ENCODE data around the gene UGT8.
"Not testable (repeated sequence)": the region's sequence is repeated elsewhere in the genome, so short reads cannot be mapped to it uniquely, and the experiment has no call there.

The UGT8 gene

DNA sequence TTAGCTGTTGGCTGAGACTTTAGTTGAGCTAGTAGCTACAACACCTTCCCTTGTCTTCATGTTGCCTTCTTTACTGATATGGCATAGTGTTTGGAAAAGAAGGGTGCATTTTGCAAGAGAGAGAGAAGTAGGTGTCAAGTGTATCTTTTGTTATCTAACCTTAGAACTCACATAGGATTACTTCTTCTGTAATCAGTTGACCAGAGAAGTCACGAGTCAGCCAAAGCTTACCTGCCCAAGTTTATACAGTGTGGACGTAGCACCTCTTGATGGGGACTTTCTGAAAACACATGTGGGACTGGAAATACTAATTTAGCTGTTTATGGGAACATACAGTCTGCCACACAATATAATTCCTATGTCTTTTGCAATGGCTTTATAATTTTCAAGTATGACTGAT, 56.0 kb downstream of the UGT8 start:
- TF ChIP-seq Cebpa-rat (IDR thresholded peaks at IDR 0.05), result no peak
- H3K36me3 ChIP-seq, result no peaks in the 10 kb centered on the region
- no peaks in the 10 kb centered on the region for H3K27me3 ChIP-seq
- H3K9ac ChIP-seq, result no peak overlapping the region
- no peak overlapping the region for H3K4me2 ChIP-seq
- H3K9me3 ChIP-seq, result no peaks in the 10 kb centered on the region
- H4K20me1 ChIP-seq, result no peaks in the 10 kb centered on the region
- H3K27ac ChIP-seq, result no peak overlapping the region
- no peaks in the 10 kb centered on the region for H3K4me1 ChIP-seq
- H3K4me3 ChIP-seq, result no peak overlapping the region

DNA sequence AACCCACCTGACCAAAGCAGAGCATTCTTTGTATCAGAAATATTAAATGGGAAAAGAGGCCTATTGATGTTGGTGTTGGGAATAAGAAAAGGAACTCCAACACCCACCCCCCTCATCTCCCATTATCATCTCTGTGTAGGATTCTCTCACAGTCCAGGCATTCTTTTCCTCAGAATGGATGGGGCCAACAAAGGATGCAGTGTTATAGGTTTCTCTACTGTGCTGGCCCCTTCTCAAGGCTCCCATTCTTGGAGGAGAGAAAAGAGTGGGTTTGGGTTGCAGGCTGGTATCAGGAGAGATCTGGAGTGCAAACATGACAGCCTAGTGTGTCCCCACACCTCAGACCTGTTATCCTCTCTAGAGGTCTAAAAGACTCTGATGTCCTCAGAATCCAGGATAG, 59.6 kb downstream of the UGT8 start:
- no peaks in the 10 kb centered on the region for H3K27me3 ChIP-seq
- no peaks in the 10 kb centered on the region for H3K9me3 ChIP-seq
- no peak overlapping the region for H3K9ac ChIP-seq
- TF ChIP-seq Cebpa-rat (IDR thresholded peaks at IDR 0.05), result no peak
- no peak overlapping the region for H3K4me3 ChIP-seq
- no peaks in the 10 kb centered on the region for H4K20me1 ChIP-seq
- no peaks in the 10 kb centered on the region for H3K36me3 ChIP-seq
- no peak overlapping the region for H3K4me2 ChIP-seq
- H3K27ac ChIP-seq, result no peak overlapping the region
- no peaks in the 10 kb centered on the region for H3K4me1 ChIP-seq

- Histone ChIP-seq H3K4me2 (no peak overlapping the region), H3K4me1 (no peaks in the 10 kb centered on the region), H3K9ac (no peak overlapping the region), H4K20me1 (no peaks in the 10 kb centered on the region), H3K27me3 (no peaks in the 10 kb centered on the region), H3K36me3 (no peaks in the 10 kb centered on the region), H3K27ac (no peak overlapping the region), H3K9me3 (no peaks in the 10 kb centered on the region), H3K4me3 (no peak overlapping the region)
- no peak for TF ChIP-seq Cebpa-rat (IDR thresholded peaks at IDR 0.05)
These were observed 60.2 kb downstream of the UGT8 start for GRCh38 chr4:114658776-114659175.

DNA sequence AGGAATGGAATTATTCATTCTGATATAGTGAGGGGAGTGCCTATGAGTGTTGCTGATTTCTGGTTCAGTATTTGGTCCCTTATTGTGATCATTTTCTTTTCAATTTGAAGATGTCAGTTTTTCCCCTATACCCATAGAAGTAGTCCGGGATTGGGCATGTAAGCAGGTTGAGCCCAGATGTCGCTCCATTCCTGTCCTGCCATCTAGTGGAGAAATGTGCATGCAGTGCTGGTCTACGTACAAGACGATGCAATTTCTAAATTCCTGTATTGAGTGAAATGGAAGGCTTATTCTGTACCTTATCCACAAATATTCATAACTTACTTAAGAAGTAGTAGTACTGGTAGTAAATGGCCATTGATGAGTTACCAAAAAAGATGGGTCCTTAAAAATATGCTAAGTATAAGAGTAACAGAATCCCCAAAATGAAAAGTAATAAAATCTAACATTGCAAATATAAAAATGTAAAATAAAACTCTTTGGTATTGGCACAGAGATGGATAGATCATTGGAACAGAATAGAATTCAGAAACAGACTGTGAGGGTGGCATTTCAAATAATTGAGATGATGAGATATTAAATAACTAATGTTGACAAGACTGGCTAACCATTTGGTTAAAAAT, 60.9 kb downstream of the UGT8 start:
- H3K36me3 ChIP-seq, result peaks cover 6% of the 10 kb centered on the region; the same call in 1 of the 2 replicates
- H3K27ac ChIP-seq, result no peak overlapping the region
- no peaks in the 10 kb centered on the region for H4K20me1 ChIP-seq
- no peak overlapping the region for H3K4me3 ChIP-seq
- H3K4me1 ChIP-seq, result no peaks in the 10 kb centered on the region
- no peak overlapping the region for H3K4me2 ChIP-seq
- H3K9ac ChIP-seq, result no peak overlapping the region
- H3K27me3 ChIP-seq, result no peaks in the 10 kb centered on the region
- no peaks in the 10 kb centered on the region for H3K9me3 ChIP-seq
- no peak for TF ChIP-seq Cebpa-rat (IDR thresholded peaks at IDR 0.05)

GRCh38 chr4:114663083-114663482, 64.5 kb downstream of the UGT8 start:
- Histone ChIP-seq H3K9ac (no peak overlapping the region), H3K36me3 (peaks cover 23% of the 10 kb centered on the region), H3K9me3 (no peaks in the 10 kb centered on the region), H3K4me1 (peaks cover 3% of the 10 kb centered on the region; the same call in 1 of the 2 replicates), H3K4me2 (no peak overlapping the region), H3K27ac (no peak overlapping the region), H3K27me3 (no peaks in the 10 kb centered on the region), H3K4me3 (no peak overlapping the region), H4K20me1 (no peaks in the 10 kb centered on the region)
- TF ChIP-seq Cebpa-rat (IDR thresholded peaks at IDR 0.05), result no peak

- Histone ChIP-seq H4K20me1 (no peaks in the 10 kb centered on the region), H3K4me1 (peaks cover 37% of the 10 kb centered on the region), H3K4me2 (peak overlapping the region; percentile 50; the same call in 1 of the 2 replicates), H3K4me3 (no peak overlapping the region), H3K9me3 (peaks cover 8% of the 10 kb centered on the region), H3K9ac (no peak overlapping the region), H3K27ac (no peak overlapping the region), H3K36me3 (peaks cover 40% of the 10 kb centered on the region), H3K27me3 (no peaks in the 10 kb centered on the region)
- TF ChIP-seq Cebpa-rat (IDR thresholded peaks at IDR 0.05), result no peak
These were observed 70.0 kb downstream of the UGT8 start for GRCh38 chr4:114668577-114668976.

DNA sequence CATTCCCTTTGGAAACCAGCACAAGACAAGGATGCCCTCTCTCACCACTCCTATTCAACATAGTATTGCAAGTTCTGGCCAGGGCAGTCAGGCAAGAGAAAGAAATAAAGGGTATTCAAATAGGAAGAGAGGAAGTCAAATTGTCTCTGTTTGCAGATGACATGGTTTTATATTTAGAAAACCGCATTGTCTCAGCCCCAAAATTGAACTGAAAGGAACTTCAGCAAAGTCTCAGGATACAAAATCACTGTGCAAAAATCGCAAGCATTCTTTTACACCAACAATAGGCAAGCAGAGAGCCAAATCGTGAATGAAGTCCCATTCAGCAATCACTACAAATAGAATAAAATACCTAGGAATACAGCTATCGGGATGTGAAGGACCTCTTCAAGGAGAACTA, 72.1 kb downstream of the UGT8 start:
- not testable (repeated sequence) for H3K9ac ChIP-seq, H3K27me3 ChIP-seq, H3K4me3 ChIP-seq, H3K9me3 ChIP-seq, H4K20me1 ChIP-seq, H3K27ac ChIP-seq
- Histone ChIP-seq H3K36me3 (peaks cover 28% of the 10 kb centered on the region; the same call in 1 of the 2 replicates), H3K4me1 (peaks cover 37% of the 10 kb centered on the region), H3K4me2 (peak overlapping the region; percentile 50)

- H3K4me2 ChIP-seq, result no peak overlapping the region
- H3K4me3 ChIP-seq, result no peak overlapping the region
These were observed 74.7 kb downstream of the UGT8 start for GRCh38 chr4:114673306-114673705.

GRCh38 chr4:114674080-114674479, 75.5 kb downstream of the UGT8 start:
- Histone ChIP-seq H3K4me3 (no peak overlapping the region), H3K4me2 (no peak overlapping the region), H3K27me3 (no peaks in the 10 kb centered on the region), H3K9ac (no peak overlapping the region), H3K36me3 (0 out of 2 replicates have a peak, but pooled peaks cover 16% of the 10 kb centered on the region), H3K9me3 (peaks cover 8% of the 10 kb centered on the region), H3K4me1 (peaks cover 24% of the 10 kb centered on the region), H4K20me1 (no peaks in the 10 kb centered on the region), H3K27ac (no peak overlapping the region)
- TF ChIP-seq Cebpa-rat (IDR thresholded peaks at IDR 0.05), result no peak

More at GRCh38 chr4:114673306-114673705, 74.7 kb downstream of the UGT8 start:
- Histone ChIP-seq H4K20me1 (no peaks in the 10 kb centered on the region), H3K9ac (no peak overlapping the region), H3K27me3 (no peaks in the 10 kb centered on the region), H3K9me3 (peaks cover 8% of the 10 kb centered on the region), H3K27ac (no peak overlapping the region), H3K36me3 (0 out of 2 replicates have a peak, but pooled peaks cover 19% of the 10 kb centered on the region), H3K4me1 (peaks cover 31% of the 10 kb centered on the region)
- TF ChIP-seq Cebpa-rat (IDR thresholded peaks at IDR 0.05), result no peak

DNA sequence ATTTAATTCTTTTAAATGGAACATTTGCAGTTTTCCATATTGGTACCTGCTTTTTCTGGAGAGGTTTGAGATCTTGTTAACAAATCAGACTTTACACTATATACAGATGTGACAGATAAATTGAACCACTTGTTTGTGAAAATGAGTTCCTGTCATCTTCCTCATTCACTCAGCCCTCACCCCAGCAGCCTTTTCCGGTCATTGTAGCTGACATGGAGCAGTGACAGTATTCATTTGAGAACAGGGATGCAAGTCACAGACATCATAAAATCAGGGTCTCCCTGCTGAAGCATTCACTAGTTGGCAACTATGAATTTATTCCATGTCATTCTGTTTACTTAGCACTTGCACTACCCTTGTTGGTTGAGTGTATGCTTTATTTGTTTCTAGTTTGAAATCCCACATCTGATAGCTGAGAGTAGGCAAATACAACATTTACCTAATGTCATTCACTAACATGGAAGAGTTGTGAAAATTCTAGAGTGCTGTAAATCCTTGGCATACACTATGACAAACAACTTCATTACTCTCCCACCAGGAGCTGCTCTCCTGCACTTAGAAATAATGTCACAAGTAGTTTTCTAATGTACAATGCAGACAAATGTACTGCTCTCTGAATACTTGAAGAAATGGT, 78.9 kb downstream of the UGT8 start:
- Histone ChIP-seq H3K9me3 (peaks cover under 1% of the 10 kb centered on the region; the same call in 1 of the 2 replicates), H3K27ac (no peak overlapping the region), H3K9ac (no peak overlapping the region), H3K4me1 (no peaks in the 10 kb centered on the region), H4K20me1 (no peaks in the 10 kb centered on the region), H3K36me3 (0 out of 2 replicates have a peak, but pooled peaks cover 5% of the 10 kb centered on the region), H3K27me3 (no peaks in the 10 kb centered on the region), H3K4me3 (no peak overlapping the region), H3K4me2 (no peak overlapping the region)
- no peak for TF ChIP-seq Cebpa-rat (IDR thresholded peaks at IDR 0.05)

Measured in BLaER1 (cell line).